ENCODE measurements around the gene PGA5. TPM values are rescaled to one million over a fixed set of nuclear protein-coding genes. Genes with fewer than 3 reads are reported as not detected.
A peak's percentile ranks its signal among the peaks of the same experiment; 100 is the strongest.

The PGA5 gene
- total and polyA plus RNA-seq, 12 donors = 0.28 to 1.1 (median 0.71) TPM; not detected in 4

- Histone ChIP-seq H3K36me3 (replicated peaks in 1 of 2) (no peaks in the 10 kb centered on the region), H3K9me3 (replicated peaks in 1 of 3) (no peaks in the 10 kb centered on the region), H3K27me3 (no peaks in the 10 kb centered on the region), H3K4me1 (replicated peaks in 1 of 2) (no peaks in the 10 kb centered on the region), H3K27ac (no peak overlapping the region), H3K4me3 (no peak overlapping the region)
- TF ChIP-seq CTCF (IDR thresholded peaks at IDR 0.05) (no peak), POLR2A (IDR thresholded peaks at IDR 0.05) (no peak)
- intact Hi-C loops (cut with DNase I) = no loop called here
- DNase-seq = no peak
- WGBS, 4 donors = 74 to 84% (median 79%) methylated on average over 10 of the region's 10 CpGs
Measured at GRCh38 chr11:61278001-61278470, 37.1 kb downstream of the PGA5 start.

- no peak overlapping the region for H3K4me3 ChIP-seq
- no peaks in the 10 kb centered on the region for H3K36me3 ChIP-seq (replicated peaks in 1 of 2)
- 88 to 96% (median 89%) methylated on average over 12 of the region's 12 CpGs for WGBS, 4 donors
- intact Hi-C loops (cut with DNase I) = no loop called here
- no peak for TF ChIP-seq CTCF (IDR thresholded peaks at IDR 0.05)
- no peak for TF ChIP-seq POLR2A (IDR thresholded peaks at IDR 0.05)
- no peaks in the 10 kb centered on the region for H3K4me1 ChIP-seq (replicated peaks in 1 of 2)
- DNase-seq = no peak
- no peak overlapping the region for H3K27ac ChIP-seq
- H3K27me3 ChIP-seq = no peaks in the 10 kb centered on the region
- no peaks in the 10 kb centered on the region for H3K9me3 ChIP-seq (replicated peaks in 1 of 3)
Measured at GRCh38 chr11:61279934-61280659, 39.1 kb downstream of the PGA5 start.

GRCh38 chr11:61280883-61281580 is 40.1 kb downstream of the PGA5 start:
- intact Hi-C loops (cut with DNase I) = no loop called here
- no peak overlapping the region for H3K27ac ChIP-seq

More at GRCh38 chr11:61280883-61281580, 40.1 kb downstream of the PGA5 start:
- DNase-seq = no peak
- no peaks in the 10 kb centered on the region for H3K4me1 ChIP-seq (replicated peaks in 1 of 2)
- H3K36me3 ChIP-seq (replicated peaks in 1 of 2) = no peaks in the 10 kb centered on the region
- 82 to 86% (median 85%) methylated on average over 17 to 20 of the region's 20 CpGs for WGBS, 4 donors
- no peaks in the 10 kb centered on the region for H3K9me3 ChIP-seq (replicated peaks in 1 of 3)
- no peaks in the 10 kb centered on the region for H3K27me3 ChIP-seq
- TF ChIP-seq CTCF (IDR thresholded peaks at IDR 0.05) (no peak), POLR2A (IDR thresholded peaks at IDR 0.05) (no peak)
- H3K4me3 ChIP-seq = peak overlapping the region in 1 of 4 donors; percentile 17

Data from adrenal gland (tissue), 12 donors.